Endodermal cell (in vitro differentiated cells): ENCODE data around the gene FAM177B. TPM values are rescaled to one million over a fixed set of nuclear protein-coding genes. Genes with fewer than 3 reads are reported as not detected.
A peak's percentile ranks its signal among the peaks of the same experiment; 100 is the strongest.

ENCODE experiments used
- DNase-seq: peaks from one replicate; pipeline ENCODE4 v3.0.0-alpha.2; 2017
- H3K27ac ChIP-seq: 2 replicates; pipeline ENCODE4 v1.5.1; 2013; ENCODE audit warnings: mild to moderate bottlenecking, low read depth, low read length, moderate library complexity
- H3K27me3 ChIP-seq: 2 replicates; pipeline ENCODE4 v1.6.1; 2013; ENCODE audit warnings: mild to moderate bottlenecking, low read length, moderate library complexity; ENCODE audit not compliant: insufficient read depth, control insufficient read depth, poor library complexity, severe bottlenecking
- H3K36me3 ChIP-seq: 2 replicates; pipeline ENCODE4 v1.7.0; 2013; ENCODE audit warnings: mild to moderate bottlenecking, low read length, moderate library complexity; ENCODE audit not compliant: control insufficient read depth, insufficient read depth
- H3K4me1 ChIP-seq: one replicate; pipeline ENCODE4 v1.7.0; 2013; ENCODE audit warnings: low read length; ENCODE audit not compliant: control insufficient read depth, insufficient read depth
- H3K4me3 ChIP-seq: 2 replicates; pipeline ENCODE4 v1.5.1; 2013; ENCODE audit warnings: mild to moderate bottlenecking, low read length, moderate library complexity
- H3K9ac ChIP-seq: 2 replicates; pipeline ENCODE4 v1.6.1; 2013; ENCODE audit warnings: mild to moderate bottlenecking, low read length, moderate library complexity; ENCODE audit not compliant: poor library complexity, severe bottlenecking; ENCODE audit errors: extremely low read depth
- H3K9me3 ChIP-seq: 2 replicates; pipeline ENCODE4 v1.6.1; 2013; ENCODE audit warnings: mild to moderate bottlenecking, low read length, moderate library complexity; ENCODE audit not compliant: control insufficient read depth
- H3K27ac Mint-ChIP-seq: 2 replicates; pipeline ENCODE4 v1.8.0; 2020; ENCODE audit warnings: mixed read lengths
- H3K27me3 Mint-ChIP-seq: 2 replicates; pipeline ENCODE4 v1.8.0; 2021; ENCODE audit warnings: mild to moderate bottlenecking, mixed read lengths; ENCODE audit not compliant: insufficient read depth
- H3K36me3 Mint-ChIP-seq: 2 replicates; pipeline ENCODE4 v1.8.0; 2020; ENCODE audit warnings: low read depth, mixed read lengths
- H3K4me1 Mint-ChIP-seq: 2 replicates; pipeline ENCODE4 v1.8.0; 2020; ENCODE audit warnings: mixed read lengths
- H3K4me3 Mint-ChIP-seq: 2 replicates; pipeline ENCODE4 v1.8.0; 2020; ENCODE audit warnings: mild to moderate bottlenecking, moderate library complexity, mixed read lengths
- H3K9me3 Mint-ChIP-seq: 2 replicates; pipeline ENCODE4 v1.8.0; 2020; ENCODE audit warnings: mild to moderate bottlenecking, mixed read lengths
- WGBS, 2 experiments: methylation state at CpG; one replicate each; pipeline versions ENCODE4 v1.1.5 to v1.1.7; 2013; ENCODE audit warnings: missing lambda C conversion rate in 2 of 2, mixed read lengths in 1 of 2; ENCODE audit not compliant: insufficient coverage in 1 of 2, insufficient read length in 1 of 2; 5-methylcytosine and 5-hydroxymethylcytosine counted together
- total RNA-seq, 2 donors: library from RNA; stranded (reverse); fragmentation: NEBNext Ultra II Directional in 1 of 2; extraction: Animal tissue kit (Norgen Biotek cat#: 25700) in 1 of 2; gene quantifications; 2 replicates in 1 of 2; 3 replicates in 1 of 2; pipeline ENCODE4 v1.2.1, GENCODE V29; 2021
- TF ChIP-seq, protein P1 (sequence below): fragments of 200-600 bp; sonication (generic); conservative IDR thresholded peaks from 2 replicates; pipeline ENCODE4 v1.5.0; 2021; ENCODE audit warnings: antibody characterized with exemption, mild to moderate bottlenecking

FAM177B gene
- total RNA-seq, 2 donors from 2014 or later = not detected

DNA sequence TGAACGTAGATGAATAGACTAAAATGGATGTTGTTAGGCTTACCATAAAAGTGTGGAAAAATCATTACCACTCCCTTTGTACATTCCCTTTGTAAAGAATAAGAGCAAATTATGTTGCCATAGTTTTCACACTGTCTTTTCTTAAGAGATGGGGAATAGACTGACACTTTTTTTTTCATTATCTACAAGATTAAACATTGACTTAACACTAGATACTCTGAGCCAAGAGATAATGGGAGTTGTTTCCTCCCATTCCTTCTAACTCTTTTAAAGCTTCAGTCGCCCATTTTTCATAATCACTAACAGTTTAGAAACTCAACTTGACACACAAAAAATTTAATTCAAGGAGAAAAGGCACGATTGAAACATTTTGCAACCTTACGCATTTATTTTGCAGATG lies 34.8 kb upstream of the FAM177B start:
- H3K9me3 ChIP-seq = peaks cover 61% of the 10 kb centered on the region
- H3K27ac ChIP-seq = no peak overlapping the region
- H3K9ac ChIP-seq = no peak overlapping the region
- DNase-seq = no peak
- TF ChIP-seq, protein P1, sequence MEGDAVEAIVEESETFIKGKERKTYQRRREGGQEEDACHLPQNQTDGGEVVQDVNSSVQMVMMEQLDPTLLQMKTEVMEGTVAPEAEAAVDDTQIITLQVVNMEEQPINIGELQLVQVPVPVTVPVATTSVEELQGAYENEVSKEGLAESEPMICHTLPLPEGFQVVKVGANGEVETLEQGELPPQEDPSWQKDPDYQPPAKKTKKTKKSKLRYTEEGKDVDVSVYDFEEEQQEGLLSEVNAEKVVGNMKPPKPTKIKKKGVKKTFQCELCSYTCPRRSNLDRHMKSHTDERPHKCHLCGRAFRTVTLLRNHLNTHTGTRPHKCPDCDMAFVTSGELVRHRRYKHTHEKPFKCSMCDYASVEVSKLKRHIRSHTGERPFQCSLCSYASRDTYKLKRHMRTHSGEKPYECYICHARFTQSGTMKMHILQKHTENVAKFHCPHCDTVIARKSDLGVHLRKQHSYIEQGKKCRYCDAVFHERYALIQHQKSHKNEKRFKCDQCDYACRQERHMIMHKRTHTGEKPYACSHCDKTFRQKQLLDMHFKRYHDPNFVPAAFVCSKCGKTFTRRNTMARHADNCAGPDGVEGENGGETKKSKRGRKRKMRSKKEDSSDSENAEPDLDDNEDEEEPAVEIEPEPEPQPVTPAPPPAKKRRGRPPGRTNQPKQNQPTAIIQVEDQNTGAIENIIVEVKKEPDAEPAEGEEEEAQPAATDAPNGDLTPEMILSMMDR = no peak
- Mint-ChIP-seq H3K27ac (peak overlapping the region; percentile 81), H3K4me1 (peaks cover 15% of the 10 kb centered on the region), H3K9me3 (peaks cover 33% of the 10 kb centered on the region), H3K4me3 (peak overlapping the region; percentile 33), H3K27me3 (no peaks in the 10 kb centered on the region), H3K36me3 (peaks cover 61% of the 10 kb centered on the region)
- 71 to 87% methylated on average over 3 of the region's 4 CpGs for WGBS, 2 experiments
- peaks cover 6% of the 10 kb centered on the region for H3K4me1 ChIP-seq
- H3K4me3 ChIP-seq = peak overlapping the region; percentile 62
- peaks cover 58% of the 10 kb centered on the region for H3K36me3 ChIP-seq
- H3K27me3 ChIP-seq = no peaks in the 10 kb centered on the region

DNA sequence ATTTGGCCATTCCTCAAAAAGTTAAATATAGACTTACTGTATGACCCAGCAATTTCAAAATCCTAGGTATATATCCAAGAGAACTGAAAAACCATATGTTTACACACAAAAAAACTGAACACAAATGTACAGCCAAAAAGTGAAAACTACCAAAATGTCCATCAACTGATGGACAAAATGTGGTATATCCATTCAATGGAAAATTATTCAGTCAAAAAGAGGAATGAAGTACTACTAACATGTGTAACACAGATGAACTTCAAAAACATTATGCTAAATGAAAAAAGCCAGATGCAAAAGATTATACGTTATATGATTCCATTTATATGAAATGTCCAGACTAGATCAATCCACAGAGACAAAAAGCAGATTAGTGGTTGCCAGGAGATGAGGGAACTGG lies 32.7 kb upstream of the FAM177B start:
- Histone ChIP-seq H3K4me1 (peaks cover 6% of the 10 kb centered on the region), H3K27ac (no peak overlapping the region), H3K9ac (no peak overlapping the region), H3K4me3 (peak overlapping the region; percentile 62), H3K9me3 (peaks cover 58% of the 10 kb centered on the region), H3K36me3 (peaks cover 57% of the 10 kb centered on the region), H3K27me3 (no peaks in the 10 kb centered on the region)
- Mint-ChIP-seq H3K36me3 (peaks cover 68% of the 10 kb centered on the region), H3K27me3 (no peaks in the 10 kb centered on the region), H3K27ac (no peak overlapping the region), H3K4me1 (peaks cover 15% of the 10 kb centered on the region), H3K4me3 (no peak overlapping the region), H3K9me3 (peaks cover 33% of the 10 kb centered on the region)
- DNase-seq = no peak
- TF ChIP-seq, protein P1 = no peak
- 100% methylated on average over 1 of the region's 1 CpG; no CpG with 5 or more reads in 1 of the 2 experiments for WGBS, 2 experiments

DNA sequence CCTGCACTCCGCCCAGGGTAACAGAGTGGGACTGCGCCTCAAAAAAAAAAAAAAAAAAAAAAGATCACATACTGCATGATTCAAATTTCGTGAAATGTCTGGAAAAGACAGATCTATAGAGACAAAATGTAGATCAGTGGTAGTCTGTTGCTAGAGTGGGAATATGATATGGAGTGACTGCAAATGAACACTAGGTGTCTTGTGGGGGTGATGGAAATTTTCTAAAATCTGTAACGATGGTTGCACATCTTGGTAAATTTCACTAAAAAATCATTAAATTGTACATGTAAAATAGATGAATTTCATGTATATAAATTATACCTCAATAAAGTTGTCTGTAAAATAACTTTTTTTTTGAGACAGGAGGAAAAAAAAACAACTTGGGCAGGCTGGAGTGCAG lies 30.2 kb upstream of the FAM177B start:
- 66 to 100% methylated on average over 1 to 3 of the region's 4 CpGs for WGBS, 2 experiments
- H3K4me3 ChIP-seq = no peak overlapping the region
- Mint-ChIP-seq H3K9me3 (peaks cover 24% of the 10 kb centered on the region), H3K27me3 (no peaks in the 10 kb centered on the region), H3K4me3 (no peak overlapping the region), H3K4me1 (peaks cover 30% of the 10 kb centered on the region), H3K36me3 (peaks cover 60% of the 10 kb centered on the region), H3K27ac (no peak overlapping the region)
- H3K27me3 ChIP-seq = no peaks in the 10 kb centered on the region
- TF ChIP-seq, protein P1 = peak; percentile 47
- no peak overlapping the region for H3K27ac ChIP-seq
- H3K4me1 ChIP-seq = peaks cover 6% of the 10 kb centered on the region
- peaks cover 36% of the 10 kb centered on the region for H3K36me3 ChIP-seq
- peaks cover 37% of the 10 kb centered on the region for H3K9me3 ChIP-seq
- H3K9ac ChIP-seq = no peak overlapping the region
- DNase-seq = no peak
